Measurements from ENCODE around the gene LRRK1.

Gene LRRK1

DNA sequence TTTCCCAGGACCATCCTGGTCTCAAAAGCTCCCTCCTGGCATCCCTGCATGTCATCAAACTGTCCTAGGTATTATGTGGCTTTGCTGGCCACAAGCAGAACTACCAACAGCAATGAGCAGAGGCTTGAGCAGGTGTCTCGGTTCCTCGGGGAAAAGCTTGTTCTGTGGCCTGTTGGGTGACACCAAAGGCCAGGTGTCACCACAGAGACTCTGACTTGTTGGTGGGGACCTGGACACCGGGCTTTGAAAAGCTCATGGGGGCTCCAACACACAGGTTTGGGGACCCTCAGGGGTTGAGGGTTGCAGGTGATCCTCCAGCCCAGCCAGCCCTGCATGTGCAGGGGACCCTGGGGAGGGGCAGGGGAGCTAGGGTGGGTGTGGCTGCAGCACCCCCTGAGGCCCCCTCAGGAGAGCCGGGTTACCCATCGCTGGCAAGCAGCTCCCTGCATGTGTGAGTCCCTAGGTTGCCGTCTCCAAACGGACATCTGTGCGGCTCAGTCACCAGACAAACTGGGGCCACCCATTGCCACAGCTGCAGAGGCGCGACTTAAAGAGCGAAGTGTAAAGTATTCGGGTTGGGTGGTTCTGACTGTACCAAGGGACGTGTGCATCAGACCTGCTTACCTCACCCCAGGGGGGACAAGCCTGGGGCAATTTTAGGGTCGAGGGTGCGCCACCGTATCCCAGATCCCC is 192.6 kb downstream of the LRRK1 start:
- H3K4me3 ChIP-seq (ENCODE audit: low read depth, low read length) = no peak overlapping the region
- TF ChIP-seq, protein P1, sequence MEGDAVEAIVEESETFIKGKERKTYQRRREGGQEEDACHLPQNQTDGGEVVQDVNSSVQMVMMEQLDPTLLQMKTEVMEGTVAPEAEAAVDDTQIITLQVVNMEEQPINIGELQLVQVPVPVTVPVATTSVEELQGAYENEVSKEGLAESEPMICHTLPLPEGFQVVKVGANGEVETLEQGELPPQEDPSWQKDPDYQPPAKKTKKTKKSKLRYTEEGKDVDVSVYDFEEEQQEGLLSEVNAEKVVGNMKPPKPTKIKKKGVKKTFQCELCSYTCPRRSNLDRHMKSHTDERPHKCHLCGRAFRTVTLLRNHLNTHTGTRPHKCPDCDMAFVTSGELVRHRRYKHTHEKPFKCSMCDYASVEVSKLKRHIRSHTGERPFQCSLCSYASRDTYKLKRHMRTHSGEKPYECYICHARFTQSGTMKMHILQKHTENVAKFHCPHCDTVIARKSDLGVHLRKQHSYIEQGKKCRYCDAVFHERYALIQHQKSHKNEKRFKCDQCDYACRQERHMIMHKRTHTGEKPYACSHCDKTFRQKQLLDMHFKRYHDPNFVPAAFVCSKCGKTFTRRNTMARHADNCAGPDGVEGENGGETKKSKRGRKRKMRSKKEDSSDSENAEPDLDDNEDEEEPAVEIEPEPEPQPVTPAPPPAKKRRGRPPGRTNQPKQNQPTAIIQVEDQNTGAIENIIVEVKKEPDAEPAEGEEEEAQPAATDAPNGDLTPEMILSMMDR (IDR thresholded peaks at IDR 0.05; ENCODE audit: low read depth, low read length, missing control alignments) = no peak
- DNase-seq (ENCODE audit: low read depth) = no peak

DNA sequence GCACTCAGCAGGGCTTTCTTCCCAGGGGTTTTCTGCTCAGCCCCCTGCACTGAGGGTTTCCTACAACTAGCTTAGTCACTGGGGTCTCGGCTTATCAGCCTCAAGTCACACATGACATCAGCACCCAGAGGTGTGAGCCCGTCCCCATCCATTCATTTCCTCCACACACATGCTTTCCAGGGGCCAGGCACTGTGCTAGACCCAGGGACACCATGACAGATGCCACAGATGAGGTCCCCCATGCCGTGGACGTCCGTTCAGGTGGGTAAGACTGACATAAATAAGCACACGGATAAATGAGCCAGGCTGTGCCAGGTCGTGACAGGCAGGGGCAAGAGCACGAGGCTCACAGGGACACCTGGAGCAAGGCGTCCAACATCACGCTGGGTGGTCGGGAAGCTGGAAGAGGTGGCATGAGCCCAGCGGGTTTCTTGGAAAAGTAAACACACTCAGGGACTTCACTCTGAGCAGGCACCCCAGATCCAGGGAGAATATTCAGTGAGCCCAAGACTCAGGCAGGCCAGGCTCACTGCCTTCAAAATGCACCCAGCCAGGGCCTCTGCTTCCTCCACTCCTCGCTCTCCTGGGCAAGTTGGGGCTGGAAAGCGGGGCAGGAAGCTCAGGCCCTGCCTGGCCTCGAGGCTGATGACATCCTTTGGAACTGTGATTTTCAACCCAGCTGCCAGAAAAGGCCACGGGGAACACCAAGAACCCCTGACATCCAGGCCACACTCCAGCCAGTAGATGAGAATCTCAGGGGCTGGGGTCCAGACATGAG is 193.4 kb downstream of the LRRK1 start:
- no peak overlapping the region for H3K4me3 ChIP-seq (ENCODE audit: low read depth, low read length)
- TF ChIP-seq, protein P1 (IDR thresholded peaks at IDR 0.05; ENCODE audit: low read depth, low read length, missing control alignments) = no peak
- DNase-seq (ENCODE audit: low read depth) = no peak

DNA sequence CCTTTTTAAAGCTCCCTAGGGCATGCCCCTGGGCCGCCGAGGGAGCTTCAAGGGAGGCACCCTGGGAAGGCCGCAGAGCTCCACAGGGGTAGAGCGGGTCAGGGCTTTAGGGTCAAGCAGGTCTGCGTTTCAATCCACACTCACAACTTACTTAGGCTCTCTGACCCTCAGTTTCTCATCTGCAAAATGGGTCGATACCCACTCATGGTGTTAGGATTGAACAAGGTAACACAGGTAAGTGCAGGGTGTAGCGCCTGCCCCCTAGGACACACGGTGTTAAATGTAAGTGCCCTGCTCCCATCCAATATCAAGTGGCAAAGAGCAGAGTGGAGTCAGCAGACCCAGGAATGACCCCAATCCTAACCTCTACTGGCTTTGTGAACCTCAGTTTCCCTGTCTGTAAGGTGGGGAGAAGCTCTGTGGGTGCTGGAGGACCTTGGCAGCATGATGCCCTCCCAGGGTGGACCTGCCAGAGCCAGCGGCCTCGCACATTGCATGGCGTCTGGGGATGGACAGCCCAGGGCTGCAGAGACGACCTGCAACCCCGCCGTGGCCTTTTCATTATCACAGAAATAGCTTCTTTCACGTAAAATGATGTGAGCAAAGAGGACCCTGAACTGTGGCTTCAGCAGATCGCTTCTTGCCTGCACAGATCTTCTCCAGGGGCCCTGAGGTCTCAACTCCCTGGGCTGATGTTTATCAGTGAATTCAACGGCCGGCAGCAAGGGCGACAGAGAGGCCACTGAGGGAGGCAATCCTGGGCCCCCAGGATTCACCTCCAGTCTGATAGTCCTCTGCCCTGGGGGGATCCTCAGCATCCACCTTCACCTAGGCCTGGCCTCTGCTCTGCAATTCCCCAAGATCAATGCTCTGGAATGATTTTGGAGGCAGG is 194.2 kb downstream of the LRRK1 start:
- no peak for DNase-seq (ENCODE audit: low read depth)
- TF ChIP-seq, protein P1 (IDR thresholded peaks at IDR 0.05; ENCODE audit: low read depth, low read length, missing control alignments) = no peak
- H3K4me3 ChIP-seq (ENCODE audit: low read depth, low read length) = no peak overlapping the region

DNA sequence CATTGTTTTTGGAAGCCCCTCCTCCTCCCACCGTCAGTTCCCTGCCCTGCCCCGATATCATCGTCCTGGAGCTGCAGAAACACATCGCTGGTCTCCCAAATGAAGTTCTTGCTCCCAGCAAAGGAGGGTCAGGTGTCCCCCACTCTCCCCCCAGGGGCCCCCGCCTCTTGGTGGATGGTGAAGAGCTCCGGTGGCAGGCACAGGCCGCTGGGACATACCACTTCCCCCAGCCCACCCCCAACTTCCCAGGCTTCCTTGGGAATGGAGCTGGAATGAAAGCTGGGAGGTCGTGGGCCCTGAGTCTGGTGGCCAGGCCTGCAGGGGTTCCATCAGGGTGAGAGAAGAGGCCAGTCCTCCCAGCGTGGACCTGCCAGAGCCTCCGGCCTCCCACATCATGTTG is 195.0 kb downstream of the LRRK1 start:
- no peak for DNase-seq (ENCODE audit: low read depth)
- TF ChIP-seq, protein P1 (IDR thresholded peaks at IDR 0.05; ENCODE audit: low read depth, low read length, missing control alignments) = no peak
- no peak overlapping the region for H3K4me3 ChIP-seq (ENCODE audit: low read depth, low read length)

DNA sequence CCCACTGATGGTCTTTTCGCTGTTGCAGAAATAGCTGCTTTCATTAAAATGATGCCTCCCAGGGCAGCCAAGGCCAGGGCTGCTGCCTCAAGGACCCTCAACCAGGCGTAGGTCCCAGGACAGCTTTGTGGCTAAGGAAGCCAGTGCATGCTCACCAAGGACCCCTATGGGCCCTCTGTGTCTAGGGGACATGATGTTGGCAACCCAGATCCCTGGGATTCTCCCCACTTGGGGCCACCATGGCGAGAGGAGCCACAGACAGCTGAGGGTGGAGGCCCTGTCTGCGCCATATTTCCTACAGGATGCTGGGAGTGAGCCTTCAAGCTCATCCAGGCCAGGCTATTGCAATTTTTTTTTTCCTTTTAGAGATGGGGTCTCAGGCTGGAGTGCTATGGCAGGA is 195.5 kb downstream of the LRRK1 start:
- H3K4me3 ChIP-seq (ENCODE audit: low read depth, low read length) = no peak overlapping the region
- TF ChIP-seq, protein P1 (IDR thresholded peaks at IDR 0.05; ENCODE audit: low read depth, low read length, missing control alignments) = no peak
- no peak for DNase-seq (ENCODE audit: low read depth)

DNA sequence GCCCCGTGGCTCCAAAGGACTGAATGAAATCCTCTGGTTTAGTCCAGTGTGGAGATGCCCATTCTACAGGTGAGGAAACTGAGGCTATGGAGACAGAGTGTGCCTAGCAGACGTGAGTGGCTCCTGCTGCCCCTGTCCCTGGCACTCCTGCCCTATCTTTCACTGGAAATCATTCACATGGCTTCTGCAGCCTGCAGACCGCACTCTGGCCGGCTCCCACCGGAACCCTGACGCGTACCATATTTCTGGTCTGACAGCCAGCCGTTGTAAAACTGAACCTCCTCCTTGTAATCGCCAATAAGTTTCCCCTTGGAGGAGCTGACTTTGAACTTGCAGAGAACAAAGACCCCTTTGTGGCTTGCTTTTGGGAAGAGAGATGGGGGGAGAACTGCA is 196.2 kb downstream of the LRRK1 start:
- no peak for DNase-seq (ENCODE audit: low read depth)
- TF ChIP-seq, protein P1 (IDR thresholded peaks at IDR 0.05; ENCODE audit: low read depth, low read length, missing control alignments) = no peak
- no peak overlapping the region for H3K4me3 ChIP-seq (ENCODE audit: low read depth, low read length)

Data from GM12864 (cell line).